GOT3 (cell line): ENCODE measurements around the gene VAT1.
"Not testable (repeated sequence)": the region's sequence is repeated elsewhere in the genome, so short reads cannot be mapped to it uniquely, and the experiment has no call there.

Experiments used
- DNase-seq: peaks from one replicate; lab custom pipeline; 2025; ENCODE audit warnings: mixed read lengths; lab: John Stamatoyannopoulos, UW

Gene VAT1

DNA sequence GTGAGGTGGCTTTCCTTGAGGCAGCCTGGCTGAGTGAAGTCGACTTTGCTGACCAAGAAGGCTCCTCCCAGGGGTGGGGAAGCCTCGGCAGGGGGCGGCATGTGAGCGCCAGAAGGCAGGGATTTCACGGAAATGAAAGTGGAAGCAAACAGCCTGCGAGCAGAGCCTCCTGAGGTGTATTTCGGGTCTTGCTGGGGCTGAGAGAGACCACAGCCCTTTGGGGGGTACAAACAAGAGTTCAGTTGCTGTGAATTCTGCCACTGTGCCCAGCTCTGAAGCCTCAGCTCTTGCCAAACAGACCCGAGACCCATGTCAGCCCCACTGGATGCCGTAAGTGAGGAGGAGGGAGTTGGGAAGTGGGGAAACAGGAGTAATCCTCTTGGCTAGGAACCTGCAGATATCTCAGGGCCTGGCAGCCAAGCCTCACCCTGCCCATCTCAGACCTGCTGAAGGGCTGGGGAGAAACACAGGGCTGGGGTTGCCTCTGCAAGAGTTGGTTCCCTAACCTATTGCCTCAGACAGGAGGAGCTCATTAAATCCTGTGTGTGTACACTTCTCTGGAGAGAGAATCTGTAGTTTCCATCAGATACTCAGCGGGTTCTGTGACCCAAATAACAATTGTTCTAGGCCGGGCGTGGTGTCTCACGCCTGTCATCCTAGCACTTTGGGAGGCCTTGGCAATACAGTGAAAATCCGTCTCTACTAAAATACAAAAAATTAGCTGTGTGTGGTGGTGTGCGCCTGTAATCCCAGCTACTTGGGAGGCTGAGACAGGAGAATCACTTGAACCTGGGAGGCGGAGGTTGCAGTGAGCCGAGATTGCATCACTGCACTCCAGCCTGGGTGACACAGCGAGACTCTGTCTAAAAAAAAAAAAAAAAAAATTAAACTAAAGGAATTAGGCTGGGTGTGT, 15.3 kb downstream of the VAT1 start, which contains the start of gene IFI35:
Gene IFI35 (plus strand): TSS at position 146 of the 913 bp plus-strand sequence. CDS start 164 bp downstream, at position 310.
- peak; percentile 58 for DNase-seq

DNA sequence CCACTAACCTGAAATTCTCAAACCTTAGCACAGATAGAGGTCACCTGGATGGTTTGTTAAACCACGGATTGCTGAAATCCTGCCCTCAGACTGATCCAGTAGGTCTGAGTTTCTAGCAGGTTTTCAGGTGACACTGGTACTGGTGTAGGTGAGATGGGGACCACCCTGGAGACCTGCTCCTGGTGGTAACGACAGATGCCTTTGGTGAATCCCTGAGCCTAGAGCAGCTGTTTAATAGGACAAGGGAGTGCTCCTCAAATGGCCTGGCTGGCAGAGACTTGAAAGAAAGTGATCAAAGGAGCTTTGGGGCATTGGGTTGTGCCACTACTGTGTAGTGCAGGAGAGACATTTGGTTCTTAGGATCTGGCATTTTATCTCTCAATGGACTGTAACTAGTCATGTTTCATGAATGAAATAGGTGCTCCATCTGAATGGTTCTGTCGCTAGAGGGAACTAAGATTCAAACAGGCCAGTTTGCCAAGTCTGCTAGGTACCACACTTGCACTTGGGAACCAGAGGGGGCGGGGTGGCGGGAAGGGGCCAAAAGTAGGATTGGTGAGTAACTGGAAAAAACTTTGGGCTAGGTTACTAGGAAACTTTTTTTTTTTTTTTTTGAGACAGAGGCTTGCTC, 18.5 kb downstream of the VAT1 start:
- no peak for DNase-seq

DNA sequence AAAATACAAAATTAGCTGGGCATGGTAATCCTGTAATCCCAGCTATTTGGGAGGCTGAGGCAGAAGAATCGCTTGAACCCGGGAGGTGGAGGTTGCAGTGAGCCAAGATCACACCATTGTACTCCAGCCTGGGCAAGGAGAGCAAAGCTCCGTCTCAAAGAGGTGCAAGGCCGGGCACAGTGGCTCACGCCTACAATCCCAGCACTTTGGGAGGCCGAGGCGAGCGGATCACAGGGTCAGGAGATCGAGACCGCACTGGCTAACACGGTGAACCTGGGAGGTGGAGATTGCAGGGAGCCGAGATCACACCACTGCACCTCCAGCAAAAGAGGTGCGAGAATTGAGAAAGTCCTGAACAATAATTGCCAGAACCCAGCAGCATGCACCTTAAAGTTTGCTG, 21.3 kb downstream of the VAT1 start:
- not testable (repeated sequence) for DNase-seq

DNA sequence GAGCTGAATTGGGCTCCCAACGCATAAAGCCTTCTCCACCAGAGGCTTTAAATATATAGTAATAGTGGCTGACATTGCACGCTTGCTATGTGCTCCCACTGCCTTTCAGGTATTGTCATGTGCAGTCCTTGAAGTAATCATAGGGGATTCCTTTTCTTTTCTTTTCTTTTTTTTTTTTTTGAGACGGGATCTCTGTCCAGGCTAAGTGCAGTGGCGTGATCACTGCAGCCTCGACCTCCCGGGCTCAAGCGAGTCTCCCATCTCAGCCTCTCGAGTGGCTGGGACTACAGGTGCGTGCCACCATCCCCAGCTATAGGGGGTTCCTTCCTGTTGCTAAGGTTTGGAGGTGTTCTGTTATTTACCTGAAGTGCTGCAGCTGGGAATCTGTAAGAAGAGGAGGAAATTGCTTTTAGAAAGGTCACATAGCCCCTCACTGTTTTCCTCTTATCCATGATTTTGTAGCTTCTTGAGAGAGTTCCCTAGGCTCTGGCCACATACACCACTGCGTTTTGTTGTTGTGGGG, 23.1 kb downstream of the VAT1 start:
- no peak for DNase-seq

DNA sequence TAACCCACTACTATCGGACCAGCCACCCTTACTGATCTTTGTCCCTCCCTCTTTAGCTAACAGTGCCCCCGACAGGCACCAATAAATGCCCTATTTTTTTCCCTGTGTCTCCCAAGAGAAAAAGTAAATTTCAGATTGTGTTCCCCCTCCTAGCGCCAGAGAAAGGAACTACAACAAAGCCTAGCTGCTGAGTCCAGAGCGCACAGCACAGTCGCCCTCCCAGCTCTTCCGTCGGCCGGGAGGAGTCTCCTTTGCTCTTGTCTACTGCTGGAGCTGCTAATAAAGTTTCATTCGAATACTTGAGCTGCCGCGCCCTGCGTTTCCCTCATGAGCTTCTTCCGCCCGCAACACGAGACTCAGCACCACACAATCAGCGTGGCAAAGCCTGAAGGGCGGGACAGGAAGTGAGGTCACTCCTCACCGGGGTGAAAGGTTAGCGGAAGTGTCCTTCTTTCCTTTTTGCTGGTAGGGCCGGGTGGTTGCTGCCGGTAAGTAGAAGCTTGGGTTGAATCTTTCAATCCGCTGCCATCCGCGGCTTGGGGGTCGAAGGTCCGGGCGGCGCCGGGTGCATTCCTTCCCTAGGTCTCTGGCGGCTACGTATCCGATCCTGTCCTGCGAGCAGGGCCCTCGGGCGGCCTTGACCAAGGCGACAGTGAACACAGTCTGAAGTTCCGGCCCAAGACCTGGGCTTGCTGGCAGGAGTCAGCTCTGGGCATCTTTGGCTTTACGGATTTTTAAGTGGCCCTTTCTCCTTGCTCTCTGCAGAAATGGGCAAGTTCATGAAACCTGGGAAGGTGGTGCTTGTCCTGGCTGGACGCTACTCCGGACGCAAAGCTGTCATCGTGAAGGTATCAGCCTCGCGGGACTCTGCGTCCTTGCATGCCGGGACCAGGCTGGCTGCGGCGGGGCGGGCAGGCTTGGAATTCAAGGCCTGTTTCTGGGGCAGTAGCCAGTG, 23.9 kb downstream of the VAT1 start, which contains the start of gene RPL27:
Gene RPL27 (plus strand): TSS at position 436 of the 955 bp plus-strand sequence. CDS start 332 bp downstream, at position 768.
- DNase-seq, result peak; percentile 95

DNA sequence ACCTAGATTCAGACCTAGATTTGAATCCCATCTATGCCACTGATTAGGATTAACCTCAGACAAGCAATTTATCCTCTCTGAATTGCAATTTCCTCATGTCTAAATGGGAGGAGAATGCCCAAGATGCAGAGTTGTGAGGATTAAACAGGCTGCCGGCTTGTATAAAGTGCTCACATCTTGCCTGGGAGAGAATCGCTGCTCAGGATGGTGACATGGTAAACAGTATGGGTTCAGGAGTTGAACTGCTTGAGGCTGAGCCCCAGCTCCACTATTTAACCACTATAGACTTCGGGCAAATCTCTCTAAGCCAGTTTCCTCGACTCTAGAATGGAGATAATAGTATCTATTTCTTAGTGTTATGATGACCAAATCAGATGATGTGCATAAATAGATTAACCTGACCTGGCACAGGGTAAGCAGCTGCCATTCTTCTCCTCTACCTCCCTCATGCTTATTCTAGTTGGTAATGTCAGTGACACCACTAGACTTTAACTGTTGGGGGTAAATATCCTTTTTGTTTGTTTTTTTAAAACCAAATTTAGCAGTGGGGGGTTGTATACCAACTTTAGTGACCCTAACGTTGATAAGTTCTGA, 24.7 kb downstream of the VAT1 start:
- no peak for DNase-seq

DNA sequence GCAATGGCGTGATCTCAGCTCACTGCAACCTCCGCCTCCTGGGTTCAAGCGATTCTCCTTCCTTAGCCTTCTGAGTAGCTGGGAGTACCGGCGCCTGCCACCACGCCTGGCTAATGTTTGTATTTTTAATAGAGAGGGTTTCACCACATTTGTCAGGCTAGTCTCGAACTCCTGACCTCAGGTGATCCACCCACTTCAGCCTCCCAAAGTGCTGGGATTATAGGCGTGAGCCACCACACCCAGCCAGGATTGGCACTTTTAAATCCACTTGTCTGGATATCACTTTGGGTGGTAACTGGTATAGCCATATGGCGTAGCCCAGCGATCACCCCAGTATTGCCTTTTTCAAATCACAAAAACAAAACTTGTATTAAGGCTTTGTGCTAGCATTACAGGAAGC, 28.3 kb downstream of the VAT1 start:
- DNase-seq, result not testable (repeated sequence)

DNA sequence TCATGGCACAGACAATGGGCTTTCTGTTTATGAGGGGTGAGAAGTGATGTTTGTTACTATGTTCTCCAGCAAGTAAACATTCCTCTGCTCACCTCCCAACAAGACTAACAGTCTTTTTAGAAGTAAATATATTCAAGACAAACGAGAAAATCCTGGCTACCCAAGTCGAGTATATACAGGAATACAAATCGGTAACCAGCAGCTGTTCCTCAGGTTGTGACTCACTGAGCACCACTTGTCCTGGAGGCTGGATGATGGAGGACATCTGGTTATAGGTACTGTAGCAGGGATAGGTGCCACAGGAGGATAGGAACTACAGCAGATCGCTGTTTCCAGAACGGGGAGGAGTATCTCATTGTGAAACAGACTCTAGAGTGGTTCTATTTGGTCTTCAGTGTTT, 29.3 kb downstream of the VAT1 start:
- no peak for DNase-seq

DNA sequence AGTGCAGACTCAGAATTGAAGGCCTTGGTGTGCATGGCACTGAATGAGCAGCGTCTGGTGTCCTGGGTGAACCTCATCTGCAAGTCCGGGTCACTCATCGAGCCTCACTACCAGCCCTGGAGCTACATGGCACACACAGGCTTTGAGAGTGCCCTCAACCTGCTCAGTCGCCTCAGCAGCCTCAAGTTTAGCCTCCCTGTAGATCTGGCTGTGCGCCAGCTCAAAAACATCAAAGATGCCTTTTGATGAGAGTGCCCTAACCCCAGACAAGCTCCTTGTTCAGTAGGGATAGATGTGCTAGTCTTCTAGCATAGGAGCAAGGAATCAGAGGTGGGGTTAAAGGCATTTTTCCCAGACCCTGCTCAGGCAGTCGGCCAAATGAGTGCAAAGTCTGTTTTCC, 30.7 kb downstream of the VAT1 start:
- DNase-seq, result no peak

DNA sequence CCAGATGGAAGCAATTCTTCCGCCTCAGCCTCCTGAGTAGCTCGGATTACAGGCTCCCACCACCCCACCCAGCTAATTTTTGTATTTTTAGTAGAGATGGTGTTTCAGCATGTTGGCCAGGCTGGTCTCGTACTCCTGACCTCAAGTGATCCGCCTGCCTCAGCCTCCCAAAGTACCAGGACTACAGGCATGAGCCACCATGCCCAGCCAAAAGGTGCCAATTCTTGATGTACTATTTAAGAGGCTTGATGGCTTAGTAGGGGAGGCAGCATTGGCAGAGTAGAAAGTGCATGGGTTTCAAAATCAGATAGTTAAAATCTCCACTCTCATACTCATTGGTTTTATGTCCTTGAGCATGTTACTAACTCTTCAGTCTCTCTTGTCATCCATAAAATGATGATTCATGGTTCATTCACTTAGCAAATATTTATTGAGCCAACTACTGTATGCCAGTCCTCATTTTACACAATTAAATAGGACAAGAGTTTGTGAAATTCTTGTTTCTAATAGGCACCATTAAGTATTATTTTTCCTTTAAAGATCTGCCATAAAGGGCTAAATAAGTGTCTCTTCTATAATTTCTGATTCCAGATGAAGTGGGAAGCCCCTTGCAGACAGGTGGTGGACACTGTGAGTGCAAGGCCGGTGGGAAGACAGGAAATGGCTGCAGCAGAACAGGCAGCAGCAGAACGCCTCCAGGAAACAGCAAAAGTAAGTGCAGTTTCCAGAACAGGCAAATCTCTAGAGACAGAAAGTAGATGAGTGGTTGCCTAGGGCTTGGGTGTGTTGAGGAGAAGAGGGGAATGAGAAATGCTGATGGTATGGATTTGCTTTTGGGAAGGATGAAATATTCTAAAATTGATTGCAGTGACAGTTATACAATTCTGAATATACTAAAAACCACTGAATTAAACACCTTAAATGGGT, 32.2 kb downstream of the VAT1 start:
- DNase-seq, result no peak

DNA sequence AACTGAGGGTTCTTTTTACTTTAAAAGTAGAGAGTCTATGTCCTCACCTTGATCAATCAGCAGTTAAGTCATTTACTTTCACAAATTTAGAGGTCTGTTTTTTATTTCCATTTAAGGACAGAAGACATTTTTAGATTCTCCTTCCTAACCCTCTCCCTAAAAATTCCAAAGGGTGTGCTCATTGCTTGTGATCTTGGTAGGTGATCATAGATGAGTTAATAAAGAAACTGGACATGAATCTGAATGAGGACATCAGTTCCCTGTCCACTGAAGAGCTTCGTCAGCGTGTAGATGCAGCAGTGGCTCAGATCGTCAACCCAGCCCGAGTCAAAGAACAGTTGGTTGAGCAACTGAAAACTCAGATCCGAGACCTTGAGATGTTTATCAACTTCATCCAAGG, 33.0 kb downstream of the VAT1 start:
- no peak for DNase-seq

DNA sequence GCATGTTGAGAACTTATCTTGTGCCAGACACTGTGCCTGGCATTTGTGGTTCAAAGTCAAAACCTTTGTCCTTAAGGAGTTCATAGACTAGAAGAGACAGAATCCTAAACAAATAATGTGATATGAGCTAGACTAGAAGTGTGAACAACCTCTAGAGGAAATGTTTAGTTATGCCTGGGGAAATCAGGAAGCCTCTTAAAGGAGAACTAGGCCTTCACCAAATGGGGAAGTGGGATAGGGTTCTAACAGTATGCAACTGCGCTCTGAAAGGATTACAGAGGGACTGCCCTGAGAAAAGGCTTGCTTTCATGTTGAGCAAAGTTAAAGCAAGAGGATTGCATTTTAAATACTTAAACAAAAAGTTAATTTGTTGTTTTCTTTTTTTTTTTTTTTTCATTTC, 37.0 kb downstream of the VAT1 start:
- DNase-seq, result no peak

DNA sequence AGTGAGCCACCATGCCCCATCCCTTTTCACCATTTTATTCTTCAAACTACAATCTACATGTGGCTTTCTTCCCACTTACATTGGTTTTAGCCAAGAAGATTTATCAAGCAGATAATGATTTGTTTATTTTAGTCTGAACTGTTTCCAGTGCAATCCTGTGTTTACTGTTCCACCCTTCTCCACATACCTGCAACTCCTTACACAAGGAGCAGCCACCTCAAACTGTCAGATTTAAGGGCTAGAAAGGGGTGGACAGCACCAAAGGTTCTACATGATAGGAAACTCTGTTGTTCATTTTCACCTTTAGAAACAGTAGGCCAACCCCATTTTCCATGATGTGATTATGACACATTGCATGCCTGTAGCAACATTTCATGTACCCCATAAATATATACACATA, 39.9 kb downstream of the VAT1 start:
- no peak for DNase-seq

DNA sequence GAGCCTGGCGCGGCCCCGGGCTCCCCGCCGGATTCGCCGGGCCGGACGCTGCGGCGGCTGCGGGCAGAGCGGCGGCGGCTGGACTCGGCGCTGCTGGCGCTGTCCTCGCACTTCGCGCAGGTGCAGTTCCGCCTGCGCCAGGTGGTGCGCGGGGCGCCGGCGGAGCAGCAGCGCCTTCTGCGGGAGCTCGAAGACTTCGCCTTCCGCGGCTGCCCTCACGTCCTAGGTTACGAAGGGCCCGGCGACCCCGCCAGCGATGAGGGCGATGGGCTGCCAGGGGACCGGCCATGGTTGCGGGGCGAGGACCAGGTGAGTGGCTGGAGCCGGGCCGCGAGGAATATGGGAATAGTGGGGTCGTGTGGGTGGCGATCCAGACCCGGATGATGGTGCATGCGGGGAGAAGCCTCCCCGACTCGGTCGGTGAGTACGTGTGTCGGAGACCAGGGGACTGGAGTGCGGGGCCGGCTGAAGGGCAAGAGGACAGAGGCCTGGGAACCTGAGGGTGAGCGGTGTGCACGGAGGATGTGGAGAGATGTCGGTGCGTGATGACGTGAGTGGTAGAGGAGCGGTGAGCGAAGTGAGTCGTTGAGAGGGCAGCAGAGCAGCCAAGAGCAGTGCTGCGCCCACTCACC, 41.3 kb downstream of the VAT1 start:
- no peak for DNase-seq

DNA sequence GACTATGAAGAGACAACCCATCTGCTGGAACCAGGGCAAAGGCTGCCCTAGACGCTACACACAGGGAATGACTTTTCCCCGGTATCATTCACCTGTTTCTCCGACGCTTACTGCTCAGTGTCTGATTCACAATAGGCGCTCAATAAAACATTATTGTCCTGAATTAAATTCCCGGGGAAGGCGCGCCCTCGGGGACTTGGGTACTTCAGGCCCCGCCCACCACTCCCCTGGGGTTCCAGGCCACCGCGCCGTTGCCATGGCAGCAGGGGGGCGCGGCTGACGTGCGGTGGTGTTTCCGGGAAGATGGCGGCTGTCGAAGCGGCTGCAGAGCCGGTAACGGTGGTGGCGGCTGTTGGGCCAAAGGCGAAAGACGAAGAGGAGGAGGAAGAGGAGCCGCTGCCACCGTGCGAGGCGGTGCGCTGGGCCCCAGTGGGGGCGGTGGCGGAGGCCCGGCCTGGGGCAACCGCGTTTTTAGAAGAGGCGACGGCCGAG, 41.9 kb downstream of the VAT1 start, which contains the start of gene RUNDC1:
Gene RUNDC1 (plus strand): TSS at position 292 of the 492 bp plus-strand sequence. CDS start 12 bp downstream, at position 304.
- peak; percentile 60 for DNase-seq

DNA sequence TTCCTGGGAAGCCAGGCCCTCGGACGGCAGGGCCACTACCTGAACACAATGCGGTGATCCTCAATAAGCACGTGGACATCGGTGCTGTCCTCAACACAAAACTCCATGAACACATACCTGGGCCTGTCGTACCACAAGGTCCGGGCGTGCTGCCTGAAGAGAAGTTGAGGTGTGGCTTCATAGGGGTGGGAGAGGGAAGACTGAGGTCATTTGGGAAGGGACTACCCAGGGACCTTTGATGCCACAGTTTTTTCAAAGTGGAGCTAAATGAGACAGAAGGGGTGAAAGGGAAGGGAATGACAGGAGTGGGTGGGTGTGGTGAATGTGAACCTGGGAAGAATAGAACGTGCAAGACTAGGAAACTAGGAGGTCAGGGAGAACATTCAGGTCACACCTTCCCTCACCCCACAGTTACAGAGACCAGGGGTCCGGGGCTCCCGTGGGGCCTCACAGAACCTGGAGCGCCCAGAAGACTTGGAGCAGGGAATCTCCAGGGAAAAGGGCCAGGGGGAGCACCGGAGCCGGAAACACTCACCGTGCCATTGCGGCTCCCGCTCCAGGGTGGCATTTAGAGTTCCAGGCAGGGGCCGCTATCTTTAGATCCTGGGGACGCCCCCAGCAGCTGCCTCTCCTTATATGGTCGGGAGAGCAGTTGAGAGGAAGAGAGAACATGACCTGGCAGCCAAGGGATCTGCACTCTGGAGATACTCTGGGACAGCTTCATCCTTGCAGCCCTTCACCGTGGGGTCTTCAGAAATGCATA, 42.5 kb downstream of the VAT1 start, which contains the start of gene PTGES3L:
Gene PTGES3L (minus strand): TSS at position 570 of the 763 bp plus-strand sequence. CDS start 27 bp downstream, at position 543.
- no peak for DNase-seq

DNA sequence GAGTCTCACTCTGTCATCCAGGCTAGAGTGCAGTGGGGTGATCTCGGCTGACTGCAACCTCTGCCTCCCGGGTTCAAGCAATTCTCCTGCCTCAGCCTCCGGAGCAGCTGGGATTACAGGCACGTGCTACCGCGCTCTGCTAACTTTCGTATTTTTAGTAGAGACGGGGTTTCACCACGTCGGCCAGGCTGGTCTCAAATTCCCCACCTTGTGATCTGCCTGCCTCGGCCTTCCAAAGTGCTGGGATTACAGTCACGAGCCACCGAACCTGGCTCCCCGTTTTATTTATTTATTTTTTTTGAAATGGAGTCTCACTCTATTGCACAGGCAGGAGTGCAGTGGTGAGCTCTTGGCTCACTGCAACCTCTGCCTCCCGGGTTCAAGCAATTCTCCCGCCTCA, 46.5 kb downstream of the VAT1 start:
- not testable (repeated sequence) for DNase-seq

DNA sequence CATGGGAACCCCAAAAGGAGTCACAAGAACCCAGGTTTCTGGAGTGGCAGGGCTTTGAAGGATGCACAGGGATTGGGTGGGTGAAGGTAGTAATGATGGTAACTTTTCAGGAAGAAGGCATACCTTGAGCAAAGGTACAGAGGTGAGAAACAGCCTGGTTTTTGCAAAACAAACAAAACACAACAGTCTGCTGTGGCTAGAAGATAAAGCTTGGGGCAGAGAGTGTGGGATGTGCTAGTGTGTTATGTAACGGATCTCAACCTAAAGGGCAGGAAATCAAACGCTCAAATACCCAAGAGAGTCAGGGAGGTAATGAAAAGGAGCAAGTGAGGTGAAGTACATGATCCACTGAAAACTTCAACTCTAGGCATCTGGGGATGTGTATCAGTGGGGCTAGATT, 46.9 kb downstream of the VAT1 start:
- DNase-seq, result no peak
